Duodenal mucosa (tissue), 2 donors: Measurements from ENCODE around the gene TIMM8B.
A peak's percentile ranks its signal among the peaks of the same experiment; 100 is the strongest.
"Not testable (repeated sequence)": the region's sequence is repeated elsewhere in the genome, so short reads cannot be mapped to it uniquely, and the experiment has no call there.

ENCODE experiments used
- H3K27ac ChIP-seq: one replicate; pipeline ENCODE4 v1.7.0; 2013; ENCODE audit warnings: low read depth, low read length
- H3K27me3 ChIP-seq, 2 donors: one replicate each; pipeline ENCODE4 v1.7.0; 2013; ENCODE audit warnings: low read length in 2 of 2, control low read depth in 1 of 2; ENCODE audit not compliant: insufficient read depth in 2 of 2, control insufficient read depth in 1 of 2
- H3K36me3 ChIP-seq, 2 donors: one replicate each; pipeline ENCODE4 v1.7.0; 2013; ENCODE audit warnings: low read length in 2 of 2, control low read depth in 1 of 2; ENCODE audit not compliant: insufficient read depth in 2 of 2, control insufficient read depth in 1 of 2
- H3K4me1 ChIP-seq, 2 donors: one replicate each; pipeline ENCODE4 v1.7.0; 2013; ENCODE audit warnings: low read length in 2 of 2, control low read depth in 1 of 2; ENCODE audit not compliant: insufficient read depth in 2 of 2, control insufficient read depth in 1 of 2
- H3K4me3 ChIP-seq, 2 donors: one replicate each; pipeline ENCODE4 v1.7.0; 2013; ENCODE audit warnings: low read length in 2 of 2, low read depth in 1 of 2
- H3K9ac ChIP-seq, 2 donors: one replicate each; pipeline ENCODE4 v1.7.0; 2013; ENCODE audit warnings: low read length in 2 of 2, low read depth in 1 of 2
- H3K9me3 ChIP-seq, 2 donors: one replicate each; pipeline ENCODE4 v1.7.0; 2013; ENCODE audit warnings: low read length in 2 of 2, control low read depth in 1 of 2; ENCODE audit not compliant: control insufficient read depth in 1 of 2

Gene TIMM8B

GRCh38 chr11:112114460-112114859 is 27.9 kb upstream of the TIMM8B start:
- Histone ChIP-seq H3K9ac (no peak overlapping the region), H3K9me3 (no peaks in the 10 kb centered on the region), H3K4me3 (no peak overlapping the region), H3K27ac (no peak overlapping the region), H3K27me3 (no peaks in the 10 kb centered on the region), H3K4me1 (no peaks in the 10 kb centered on the region), H3K36me3 (no peaks in the 10 kb centered on the region)

GRCh38 chr11:112113539-112114457 is 27.2 kb upstream of the TIMM8B start:
- no peak overlapping the region for H3K27ac ChIP-seq
- no peaks in the 10 kb centered on the region for H3K4me1 ChIP-seq
- no peaks in the 10 kb centered on the region for H3K36me3 ChIP-seq
- H3K27me3 ChIP-seq: no peaks in the 10 kb centered on the region
- no peak overlapping the region for H3K9ac ChIP-seq
- H3K9me3 ChIP-seq: no peaks in the 10 kb centered on the region
- H3K4me3 ChIP-seq: no peak overlapping the region

- Histone ChIP-seq H3K27ac (no peak overlapping the region), H3K36me3 (no peaks in the 10 kb centered on the region), H3K9me3 (no peaks in the 10 kb centered on the region), H3K4me3 (no peak overlapping the region), H3K27me3 (no peaks in the 10 kb centered on the region), H3K9ac (no peak overlapping the region), H3K4me1 (no peaks in the 10 kb centered on the region)
Measured at GRCh38 chr11:112106070-112106469, 19.5 kb upstream of the TIMM8B start.

GRCh38 chr11:112103446-112103845 is 16.9 kb upstream of the TIMM8B start:
- no peak overlapping the region for H3K27ac ChIP-seq
- H3K27me3 ChIP-seq: no peaks in the 10 kb centered on the region
- no peak overlapping the region for H3K9ac ChIP-seq
- H3K4me3 ChIP-seq: no peak overlapping the region
- no peaks in the 10 kb centered on the region for H3K36me3 ChIP-seq
- no peaks in the 10 kb centered on the region for H3K9me3 ChIP-seq
- no peaks in the 10 kb centered on the region for H3K4me1 ChIP-seq

- Histone ChIP-seq H3K27ac (no peak overlapping the region), H3K4me1 (no peaks in the 10 kb centered on the region), H3K27me3 (no peaks in the 10 kb centered on the region), H3K36me3 (peaks cover 4 to 24% of the 10 kb centered on the region in 2 donors), H3K9ac (no peak overlapping the region), H3K4me3 (no peak overlapping the region), H3K9me3 (no peaks in the 10 kb centered on the region)
Measured at GRCh38 chr11:112100462-112100861, 13.9 kb upstream of the TIMM8B start.

GRCh38 chr11:112097734-112098528 is 11.4 kb upstream of the TIMM8B start:
- Histone ChIP-seq H3K27ac (no peak overlapping the region), H3K9me3 (no peaks in the 10 kb centered on the region), H3K4me1 (no peaks in the 10 kb centered on the region), H3K36me3 (peaks cover 4 to 42% of the 10 kb centered on the region in 2 donors), H3K9ac (no peak overlapping the region), H3K27me3 (no peaks in the 10 kb centered on the region), H3K4me3 (no peak overlapping the region)

GRCh38 chr11:112096194-112096593 is 9.6 kb upstream of the TIMM8B start:
- no peaks in the 10 kb centered on the region for H3K27me3 ChIP-seq
- H3K36me3 ChIP-seq: peaks cover 5 to 58% of the 10 kb centered on the region in 2 donors

GRCh38 chr11:112095302-112095701 is 8.7 kb upstream of the TIMM8B start:
- not testable (repeated sequence) for H3K27me3 ChIP-seq, H3K27ac ChIP-seq
- H3K36me3 ChIP-seq: peaks cover 9 to 66% of the 10 kb centered on the region in 2 donors

More at GRCh38 chr11:112096194-112096593, 9.6 kb upstream of the TIMM8B start:
- Histone ChIP-seq H3K9me3 (no peaks in the 10 kb centered on the region), H3K4me1 (no peaks in the 10 kb centered on the region), H3K4me3 (no peak overlapping the region), H3K9ac (no peak overlapping the region), H3K27ac (no peak overlapping the region)

GRCh38 chr11:112087212-112087611 is 656 bp upstream of the TIMM8B start:
- H3K4me3 ChIP-seq: peak overlapping the region; percentile 92 to 100
- no peaks in the 10 kb centered on the region for H3K9me3 ChIP-seq
- peaks cover 22 to 64% of the 10 kb centered on the region in 2 donors for H3K36me3 ChIP-seq
- H3K9ac ChIP-seq: peak overlapping the region; percentile 92 to 97
- H3K4me1 ChIP-seq: peaks cover 28 to 33% of the 10 kb centered on the region in 2 donors
- no peak overlapping the region for H3K27ac ChIP-seq
- no peaks in the 10 kb centered on the region for H3K27me3 ChIP-seq

More at GRCh38 chr11:112095302-112095701, 8.7 kb upstream of the TIMM8B start:
- not testable (repeated sequence) for H3K4me1 ChIP-seq, H3K4me3 ChIP-seq, H3K9me3 ChIP-seq, H3K9ac ChIP-seq
